ENCODE measurements around the gene SETMAR. TPM values are rescaled to one million over a fixed set of nuclear protein-coding genes. Genes with fewer than 3 reads are reported as not detected.
A peak's percentile ranks its signal among the peaks of the same experiment; 100 is the strongest.

SETMAR gene
- total RNA-seq, 1 donor from 2014 or later: 14.6 TPM

DNA sequence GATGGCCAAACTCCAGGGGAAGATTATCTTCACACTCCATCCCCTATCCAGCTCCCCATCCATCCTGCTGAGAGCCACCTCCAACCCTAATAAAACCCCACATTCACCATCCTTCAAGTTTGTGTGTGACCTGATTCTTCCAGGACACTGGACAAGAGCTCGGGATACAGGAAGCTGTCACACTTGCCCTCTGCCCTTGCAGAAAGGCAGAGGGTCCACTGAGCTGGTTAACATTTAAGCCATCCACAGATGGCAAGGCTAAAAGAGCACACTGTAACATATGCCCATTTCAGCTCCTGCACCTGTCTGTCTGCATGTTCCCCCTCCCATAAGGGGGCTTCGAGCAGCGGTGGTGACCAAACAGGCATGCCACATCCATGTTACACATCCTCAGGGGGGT is 29.8 kb downstream of the SETMAR start:
- no peak overlapping the region for H3K4me3 Mint-ChIP-seq (ENCODE audit: unreplicated experiment)
- no peak overlapping the region for H3K27ac Mint-ChIP-seq (ENCODE audit: unreplicated experiment)
- TF ChIP-seq, protein P1, sequence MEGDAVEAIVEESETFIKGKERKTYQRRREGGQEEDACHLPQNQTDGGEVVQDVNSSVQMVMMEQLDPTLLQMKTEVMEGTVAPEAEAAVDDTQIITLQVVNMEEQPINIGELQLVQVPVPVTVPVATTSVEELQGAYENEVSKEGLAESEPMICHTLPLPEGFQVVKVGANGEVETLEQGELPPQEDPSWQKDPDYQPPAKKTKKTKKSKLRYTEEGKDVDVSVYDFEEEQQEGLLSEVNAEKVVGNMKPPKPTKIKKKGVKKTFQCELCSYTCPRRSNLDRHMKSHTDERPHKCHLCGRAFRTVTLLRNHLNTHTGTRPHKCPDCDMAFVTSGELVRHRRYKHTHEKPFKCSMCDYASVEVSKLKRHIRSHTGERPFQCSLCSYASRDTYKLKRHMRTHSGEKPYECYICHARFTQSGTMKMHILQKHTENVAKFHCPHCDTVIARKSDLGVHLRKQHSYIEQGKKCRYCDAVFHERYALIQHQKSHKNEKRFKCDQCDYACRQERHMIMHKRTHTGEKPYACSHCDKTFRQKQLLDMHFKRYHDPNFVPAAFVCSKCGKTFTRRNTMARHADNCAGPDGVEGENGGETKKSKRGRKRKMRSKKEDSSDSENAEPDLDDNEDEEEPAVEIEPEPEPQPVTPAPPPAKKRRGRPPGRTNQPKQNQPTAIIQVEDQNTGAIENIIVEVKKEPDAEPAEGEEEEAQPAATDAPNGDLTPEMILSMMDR (IDR thresholded peaks at IDR 0.05): no peak
- H3K9me3 Mint-ChIP-seq (ENCODE audit: unreplicated experiment): peaks cover 12% of the 10 kb centered on the region
- H3K4me1 Mint-ChIP-seq (ENCODE audit: unreplicated experiment): peaks cover 21% of the 10 kb centered on the region
- no peak for DNase-seq (ENCODE audit: extremely low spot score, unreplicated experiment)
- H3K27me3 Mint-ChIP-seq (ENCODE audit: unreplicated experiment): no peaks in the 10 kb centered on the region
- H3K36me3 Mint-ChIP-seq (ENCODE audit: unreplicated experiment): peaks cover 2% of the 10 kb centered on the region

DNA sequence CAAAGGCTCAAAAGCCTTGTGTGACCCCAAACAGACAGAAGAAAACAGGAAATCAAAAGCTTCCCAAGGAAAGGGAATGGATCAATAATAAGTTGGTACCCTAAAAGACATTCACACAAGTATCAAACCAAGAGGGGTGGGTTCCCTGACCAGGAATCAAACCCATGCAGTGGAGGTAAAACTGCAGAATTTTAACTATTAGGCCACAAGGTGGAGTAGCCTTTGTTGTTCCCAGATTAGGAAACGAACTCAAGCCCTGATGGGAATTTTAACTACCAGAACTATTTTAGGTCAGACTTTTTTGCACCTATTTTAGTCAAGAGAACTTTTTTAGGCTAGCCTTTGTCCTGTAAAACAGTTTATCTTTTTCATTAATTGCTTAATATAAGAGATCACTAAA is 31.4 kb downstream of the SETMAR start:
- peaks cover 2% of the 10 kb centered on the region for H3K36me3 Mint-ChIP-seq (ENCODE audit: unreplicated experiment)
- H3K9me3 Mint-ChIP-seq (ENCODE audit: unreplicated experiment): peaks cover 7% of the 10 kb centered on the region
- no peaks in the 10 kb centered on the region for H3K27me3 Mint-ChIP-seq (ENCODE audit: unreplicated experiment)
- no peak overlapping the region for H3K27ac Mint-ChIP-seq (ENCODE audit: unreplicated experiment)
- DNase-seq (ENCODE audit: extremely low spot score, unreplicated experiment): no peak
- TF ChIP-seq, protein P1 (IDR thresholded peaks at IDR 0.05): peak; percentile 10
- peaks cover 21% of the 10 kb centered on the region for H3K4me1 Mint-ChIP-seq (ENCODE audit: unreplicated experiment)
- H3K4me3 Mint-ChIP-seq (ENCODE audit: unreplicated experiment): no peak overlapping the region

DNA sequence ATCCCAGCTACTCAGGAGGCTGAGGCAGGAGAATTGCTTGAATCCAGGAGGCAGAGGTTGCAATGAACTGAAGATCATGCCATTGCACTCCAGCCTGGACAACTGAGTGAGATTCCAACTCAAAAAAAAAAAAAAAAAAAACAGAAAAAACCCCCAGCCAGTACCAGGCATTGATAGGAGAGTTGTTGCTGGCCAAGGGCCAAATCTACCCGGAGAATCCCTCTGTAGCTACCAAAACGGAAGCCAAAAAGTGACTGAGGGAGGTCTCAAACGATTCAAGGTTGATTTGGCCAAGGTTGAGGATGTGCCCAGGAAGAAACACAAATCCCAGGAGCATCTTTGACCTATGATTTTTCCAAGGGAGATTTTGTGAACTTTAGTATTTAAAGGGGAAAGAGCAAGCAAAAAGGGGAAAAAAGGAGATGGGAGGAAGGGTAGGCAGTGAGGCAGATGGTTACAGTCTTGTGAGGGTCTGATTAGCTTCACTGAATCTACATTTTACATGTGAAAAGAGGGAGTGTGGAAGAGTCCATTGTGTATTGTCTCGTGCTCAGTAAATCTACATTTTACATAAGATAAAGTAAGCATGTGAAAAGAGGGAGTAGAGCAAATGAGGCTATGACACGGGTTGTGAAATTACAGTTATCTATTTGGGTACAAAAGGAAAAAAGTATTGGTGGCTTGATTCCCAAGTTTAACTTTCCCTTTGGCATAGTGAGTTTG is 32.8 kb downstream of the SETMAR start:
- H3K9me3 Mint-ChIP-seq (ENCODE audit: unreplicated experiment): no peaks in the 10 kb centered on the region
- peaks cover 30% of the 10 kb centered on the region for H3K4me1 Mint-ChIP-seq (ENCODE audit: unreplicated experiment)
- H3K36me3 Mint-ChIP-seq (ENCODE audit: unreplicated experiment): peaks cover 5% of the 10 kb centered on the region
- H3K27ac Mint-ChIP-seq (ENCODE audit: unreplicated experiment): peak overlapping the region; percentile 48
- no peak for DNase-seq (ENCODE audit: extremely low spot score, unreplicated experiment)
- TF ChIP-seq, protein P1 (IDR thresholded peaks at IDR 0.05): no peak
- no peak overlapping the region for H3K4me3 Mint-ChIP-seq (ENCODE audit: unreplicated experiment)
- H3K27me3 Mint-ChIP-seq (ENCODE audit: unreplicated experiment): no peaks in the 10 kb centered on the region

DNA sequence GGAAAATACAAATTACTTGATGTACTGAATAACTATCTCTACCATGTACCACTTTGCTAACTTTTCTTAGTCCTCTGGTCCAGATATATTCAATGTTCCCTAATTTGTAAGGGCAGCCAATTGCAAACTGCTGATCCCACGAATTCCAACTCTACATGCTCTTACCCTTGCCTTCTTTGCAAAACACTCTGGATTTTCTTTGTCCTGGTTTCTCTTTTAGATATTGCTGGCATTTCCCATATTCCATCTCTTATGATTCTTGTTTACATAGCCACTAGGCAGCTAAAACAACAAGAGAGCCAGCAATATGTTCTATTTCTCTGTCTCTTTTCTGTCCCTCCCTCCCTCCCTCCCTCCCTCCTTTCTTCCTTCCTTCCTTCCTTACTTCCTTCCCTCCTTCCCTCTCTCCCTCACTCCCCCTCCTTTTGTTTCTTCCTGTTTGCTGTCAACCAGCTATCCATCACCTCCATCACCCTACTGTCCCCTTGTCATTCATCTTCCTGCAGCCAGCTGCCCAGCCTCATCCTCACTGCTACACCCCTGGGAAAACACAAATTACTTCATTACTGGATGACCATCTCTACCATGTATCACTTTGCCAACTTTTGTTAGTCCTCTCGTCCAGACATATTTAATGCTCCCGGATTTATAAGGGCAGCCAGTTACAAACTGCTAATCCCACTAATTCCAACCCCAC is 33.8 kb downstream of the SETMAR start:
- TF ChIP-seq, protein P1 (IDR thresholded peaks at IDR 0.05): no peak
- Mint-ChIP-seq H3K27me3 (ENCODE audit: unreplicated experiment) (no peaks in the 10 kb centered on the region), H3K27ac (ENCODE audit: unreplicated experiment) (peak overlapping the region; percentile 32), H3K36me3 (ENCODE audit: unreplicated experiment) (peaks cover 5% of the 10 kb centered on the region), H3K4me1 (ENCODE audit: unreplicated experiment) (peaks cover 31% of the 10 kb centered on the region), H3K4me3 (ENCODE audit: unreplicated experiment) (no peak overlapping the region), H3K9me3 (ENCODE audit: unreplicated experiment) (no peaks in the 10 kb centered on the region)
- DNase-seq (ENCODE audit: extremely low spot score, unreplicated experiment): no peak

DNA sequence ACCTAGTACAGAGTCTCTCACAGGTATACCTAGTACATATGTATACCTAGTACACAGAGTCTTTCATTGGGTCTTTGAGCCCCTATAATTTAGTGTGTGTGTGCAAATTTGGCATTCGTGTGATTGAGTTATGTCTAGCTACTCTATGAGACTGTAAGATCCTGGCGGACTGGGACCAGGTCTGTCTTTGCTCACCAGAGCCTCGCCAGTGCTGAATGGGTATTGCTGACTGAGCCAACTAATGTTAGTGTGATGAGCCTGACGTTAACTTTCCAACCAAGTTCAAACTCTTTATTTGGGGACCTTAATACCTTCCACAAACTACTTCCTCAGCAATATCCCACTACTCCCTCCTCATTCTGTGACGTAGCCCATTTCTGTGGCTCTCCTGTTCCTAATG is 35.6 kb downstream of the SETMAR start:
- Mint-ChIP-seq H3K4me1 (ENCODE audit: unreplicated experiment) (peaks cover 31% of the 10 kb centered on the region), H3K4me3 (ENCODE audit: unreplicated experiment) (no peak overlapping the region), H3K27me3 (ENCODE audit: unreplicated experiment) (no peaks in the 10 kb centered on the region), H3K27ac (ENCODE audit: unreplicated experiment) (no peak overlapping the region), H3K9me3 (ENCODE audit: unreplicated experiment) (no peaks in the 10 kb centered on the region), H3K36me3 (ENCODE audit: unreplicated experiment) (peaks cover 5% of the 10 kb centered on the region)
- TF ChIP-seq, protein P1 (IDR thresholded peaks at IDR 0.05): no peak
- DNase-seq (ENCODE audit: extremely low spot score, unreplicated experiment): no peak
